Neural crest cell (in vitro differentiated cells): ENCODE data around the gene DIP2B. TPM values are rescaled to one million over a fixed set of nuclear protein-coding genes. Genes with fewer than 3 reads are reported as not detected.

Source experiments
- DNase-seq: peaks from one replicate; pipeline ENCODE4 v3.0.0; 2021; ENCODE audit warnings: low read depth, mixed read lengths, low spot score
- H3K27ac Mint-ChIP-seq: one replicate; pipeline ENCODE4 v1.8.0; 2021; ENCODE audit warnings: mild to moderate bottlenecking, mixed read lengths; ENCODE audit not compliant: unreplicated experiment
- H3K27me3 Mint-ChIP-seq: 2 replicates; pipeline ENCODE4 v1.8.0; 2021; ENCODE audit warnings: low read depth, mild to moderate bottlenecking, mixed read lengths
- H3K36me3 Mint-ChIP-seq: 2 replicates; pipeline ENCODE4 v1.8.0; 2021; ENCODE audit warnings: low read depth, mild to moderate bottlenecking, mixed read lengths
- H3K4me1 Mint-ChIP-seq: 2 replicates; pipeline ENCODE4 v1.8.0; 2021; ENCODE audit warnings: mixed read lengths
- H3K4me3 Mint-ChIP-seq: one replicate; pipeline ENCODE4 v1.8.0; 2021; ENCODE audit warnings: mild to moderate bottlenecking, mixed read lengths
- H3K9me3 Mint-ChIP-seq: 2 replicates; pipeline ENCODE4 v1.8.0; 2021; ENCODE audit warnings: mixed read lengths
- CTCF ChIP-seq: fragments of 200-600 bp; sonication (generic); conservative IDR thresholded peaks from 2 replicates; pipeline ENCODE4 v1.5.0; 2021; ENCODE audit warnings: antibody characterized with exemption, mild to moderate bottlenecking
- total RNA-seq: library from RNA; stranded (reverse); gene quantifications from 2 replicates; pipeline ENCODE4 v1.2.1, GENCODE V29; 2021

The DIP2B gene
- total RNA-seq, 1 donor from 2014 or later, result 39.4 TPM

- H3K9me3 Mint-ChIP-seq, result peaks cover 3% of the 10 kb centered on the region
- H3K36me3 Mint-ChIP-seq, result peaks cover 6% of the 10 kb centered on the region
- no peak overlapping the region for H3K4me3 Mint-ChIP-seq
- H3K4me1 Mint-ChIP-seq, result no peaks in the 10 kb centered on the region
- H3K27ac Mint-ChIP-seq, result no peak overlapping the region
- TF ChIP-seq CTCF, result no peak
- no peak for DNase-seq
- H3K27me3 Mint-ChIP-seq, result no peaks in the 10 kb centered on the region
Observed at GRCh38 chr12:50780013-50780412, 275.2 kb downstream of the DIP2B start.

DNA sequence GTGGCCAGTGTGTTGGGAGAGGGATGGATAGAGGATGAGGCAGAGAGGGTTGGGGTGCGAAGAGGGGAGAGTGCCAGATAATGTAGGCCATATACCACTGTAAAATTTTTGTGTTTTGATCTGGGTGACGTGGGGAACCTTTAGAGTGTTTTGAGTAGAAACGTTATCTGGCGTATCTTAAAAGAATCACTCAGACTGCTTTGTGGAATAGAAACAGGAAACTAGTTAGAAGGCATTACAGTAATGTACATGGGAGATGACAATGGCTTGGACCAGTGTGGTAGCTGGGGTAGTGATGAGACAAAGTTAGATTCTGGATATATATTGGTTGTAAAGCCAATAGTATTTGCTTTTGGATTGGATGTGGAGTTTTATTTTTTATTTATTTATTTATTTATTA is 279.7 kb downstream of the DIP2B start:
- Mint-ChIP-seq H3K4me3 (no peak overlapping the region), H3K27ac (no peak overlapping the region), H3K4me1 (no peaks in the 10 kb centered on the region), H3K9me3 (peaks cover 5% of the 10 kb centered on the region), H3K27me3 (no peaks in the 10 kb centered on the region), H3K36me3 (peaks cover 21% of the 10 kb centered on the region)
- DNase-seq, result no peak
- TF ChIP-seq CTCF, result no peak

GRCh38 chr12:50785406-50786001 is 280.7 kb downstream of the DIP2B start:
- Mint-ChIP-seq H3K4me1 (no peaks in the 10 kb centered on the region), H3K27me3 (no peaks in the 10 kb centered on the region), H3K4me3 (no peak overlapping the region), H3K36me3 (peaks cover 23% of the 10 kb centered on the region), H3K27ac (peak overlapping the region; percentile 62), H3K9me3 (peaks cover 5% of the 10 kb centered on the region)
- no peak for DNase-seq
- TF ChIP-seq CTCF, result no peak

GRCh38 chr12:50786498-50787231 is 281.9 kb downstream of the DIP2B start:
- no peaks in the 10 kb centered on the region for H3K27me3 Mint-ChIP-seq
- H3K36me3 Mint-ChIP-seq, result peaks cover 25% of the 10 kb centered on the region
- H3K9me3 Mint-ChIP-seq, result peaks cover 5% of the 10 kb centered on the region
- DNase-seq, result no peak
- no peak overlapping the region for H3K4me3 Mint-ChIP-seq
- TF ChIP-seq CTCF, result no peak
- H3K4me1 Mint-ChIP-seq, result no peaks in the 10 kb centered on the region
- peak overlapping the region; percentile 62 for H3K27ac Mint-ChIP-seq

GRCh38 chr12:50787618-50788017 is 282.8 kb downstream of the DIP2B start:
- Mint-ChIP-seq H3K36me3 (peaks cover 23% of the 10 kb centered on the region), H3K27me3 (no peaks in the 10 kb centered on the region), H3K9me3 (peaks cover 5% of the 10 kb centered on the region), H3K27ac (no peak overlapping the region), H3K4me3 (no peak overlapping the region), H3K4me1 (no peaks in the 10 kb centered on the region)
- no peak for DNase-seq
- no peak for TF ChIP-seq CTCF
